ENCODE measurements around the gene YTHDF1.

YTHDF1 gene

DNA sequence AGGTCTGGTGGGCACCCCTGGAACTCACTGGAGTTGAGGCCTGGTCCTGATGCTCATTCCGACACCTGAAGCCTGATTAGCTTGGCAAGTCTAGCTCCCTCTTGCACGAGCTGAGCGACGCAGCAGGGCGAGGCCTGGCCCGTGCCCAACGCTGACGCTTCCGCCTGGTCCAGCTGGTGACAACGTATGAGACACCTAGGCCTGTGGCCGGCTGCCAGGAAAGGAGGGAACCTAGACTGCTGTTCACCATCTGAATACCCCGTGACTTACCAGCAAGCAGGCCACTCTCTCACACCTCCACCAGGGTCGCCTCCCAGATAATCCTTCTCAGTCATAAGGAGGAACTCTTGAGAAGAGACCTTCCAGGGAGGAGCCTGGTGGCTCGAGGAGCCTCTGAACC lies 24.5 kb downstream of the YTHDF1 start:
- H4K20me1 ChIP-seq (ENCODE audit: insufficient read depth, low read length), result peaks cover 14% of the 10 kb centered on the region
- TF ChIP-seq, protein P1, sequence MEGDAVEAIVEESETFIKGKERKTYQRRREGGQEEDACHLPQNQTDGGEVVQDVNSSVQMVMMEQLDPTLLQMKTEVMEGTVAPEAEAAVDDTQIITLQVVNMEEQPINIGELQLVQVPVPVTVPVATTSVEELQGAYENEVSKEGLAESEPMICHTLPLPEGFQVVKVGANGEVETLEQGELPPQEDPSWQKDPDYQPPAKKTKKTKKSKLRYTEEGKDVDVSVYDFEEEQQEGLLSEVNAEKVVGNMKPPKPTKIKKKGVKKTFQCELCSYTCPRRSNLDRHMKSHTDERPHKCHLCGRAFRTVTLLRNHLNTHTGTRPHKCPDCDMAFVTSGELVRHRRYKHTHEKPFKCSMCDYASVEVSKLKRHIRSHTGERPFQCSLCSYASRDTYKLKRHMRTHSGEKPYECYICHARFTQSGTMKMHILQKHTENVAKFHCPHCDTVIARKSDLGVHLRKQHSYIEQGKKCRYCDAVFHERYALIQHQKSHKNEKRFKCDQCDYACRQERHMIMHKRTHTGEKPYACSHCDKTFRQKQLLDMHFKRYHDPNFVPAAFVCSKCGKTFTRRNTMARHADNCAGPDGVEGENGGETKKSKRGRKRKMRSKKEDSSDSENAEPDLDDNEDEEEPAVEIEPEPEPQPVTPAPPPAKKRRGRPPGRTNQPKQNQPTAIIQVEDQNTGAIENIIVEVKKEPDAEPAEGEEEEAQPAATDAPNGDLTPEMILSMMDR (IDR thresholded peaks at IDR 0.05; ENCODE audit: low read depth, low read length), result no peak
- no peak for TF ChIP-seq EZH2phosphoT487 (IDR thresholded peaks at IDR 0.05; ENCODE audit: low read depth)
- no peaks in the 10 kb centered on the region for H3K27me3 ChIP-seq (ENCODE audit: low read depth, low read length)
- no peaks in the 10 kb centered on the region for H3K9me3 ChIP-seq (ENCODE audit: insufficient read depth, low read length)
- H3K9ac ChIP-seq (ENCODE audit: low read length), result no peak overlapping the region
- H3K4me3 ChIP-seq (ENCODE audit: low read length), result no peak overlapping the region
- peaks cover 17% of the 10 kb centered on the region for H3K79me2 ChIP-seq (ENCODE audit: low read length)
- H3K36me3 ChIP-seq (replicated peaks; ENCODE audit: low read depth, low read length), result peaks cover 14% of the 10 kb centered on the region
- no peak overlapping the region for H2AFZ ChIP-seq (ENCODE audit: low read depth, low read length)
- H3K27ac ChIP-seq (ENCODE audit: low read length), result no peak overlapping the region
- H3K4me1 ChIP-seq (ENCODE audit: low read length), result no peaks in the 10 kb centered on the region
- H3K4me2 ChIP-seq (ENCODE audit: low read length), result no peak overlapping the region

DNA sequence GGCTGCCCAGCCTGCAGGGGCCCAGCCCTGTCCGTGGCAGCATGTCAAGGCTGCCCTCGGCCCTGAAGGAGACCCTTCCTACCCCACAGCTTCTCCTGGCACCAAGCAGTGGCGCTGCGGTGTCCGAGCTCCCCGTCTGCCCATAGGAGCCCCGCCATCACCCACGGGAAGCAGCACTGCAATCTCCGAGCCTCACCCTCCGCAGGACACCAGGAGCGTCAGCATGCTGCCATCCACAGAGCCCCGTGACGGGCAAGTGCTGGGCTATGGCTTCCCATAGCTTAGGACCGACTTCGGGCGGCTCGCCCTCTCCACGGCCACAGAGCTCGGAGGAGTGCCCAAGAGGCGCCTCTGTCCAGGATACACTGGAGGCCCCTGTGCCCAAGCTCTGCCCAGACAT lies 25.1 kb downstream of the YTHDF1 start:
- Histone ChIP-seq H3K4me2 (ENCODE audit: low read length) (no peak overlapping the region), H3K9ac (ENCODE audit: low read length) (no peak overlapping the region), H3K9me3 (ENCODE audit: insufficient read depth, low read length) (no peaks in the 10 kb centered on the region), H3K4me3 (ENCODE audit: low read length) (no peak overlapping the region), H3K4me1 (ENCODE audit: low read length) (no peaks in the 10 kb centered on the region), H4K20me1 (ENCODE audit: insufficient read depth, low read length) (peaks cover 11% of the 10 kb centered on the region), H3K36me3 (replicated peaks; ENCODE audit: low read depth, low read length) (peaks cover 11% of the 10 kb centered on the region), H3K27ac (ENCODE audit: low read length) (no peak overlapping the region), H2AFZ (ENCODE audit: low read depth, low read length) (no peak overlapping the region), H3K27me3 (ENCODE audit: low read depth, low read length) (no peaks in the 10 kb centered on the region), H3K79me2 (ENCODE audit: low read length) (peaks cover 11% of the 10 kb centered on the region)
- TF ChIP-seq, protein P1 (IDR thresholded peaks at IDR 0.05; ENCODE audit: low read depth, low read length), result no peak
- no peak for TF ChIP-seq EZH2phosphoT487 (IDR thresholded peaks at IDR 0.05; ENCODE audit: low read depth)

DNA sequence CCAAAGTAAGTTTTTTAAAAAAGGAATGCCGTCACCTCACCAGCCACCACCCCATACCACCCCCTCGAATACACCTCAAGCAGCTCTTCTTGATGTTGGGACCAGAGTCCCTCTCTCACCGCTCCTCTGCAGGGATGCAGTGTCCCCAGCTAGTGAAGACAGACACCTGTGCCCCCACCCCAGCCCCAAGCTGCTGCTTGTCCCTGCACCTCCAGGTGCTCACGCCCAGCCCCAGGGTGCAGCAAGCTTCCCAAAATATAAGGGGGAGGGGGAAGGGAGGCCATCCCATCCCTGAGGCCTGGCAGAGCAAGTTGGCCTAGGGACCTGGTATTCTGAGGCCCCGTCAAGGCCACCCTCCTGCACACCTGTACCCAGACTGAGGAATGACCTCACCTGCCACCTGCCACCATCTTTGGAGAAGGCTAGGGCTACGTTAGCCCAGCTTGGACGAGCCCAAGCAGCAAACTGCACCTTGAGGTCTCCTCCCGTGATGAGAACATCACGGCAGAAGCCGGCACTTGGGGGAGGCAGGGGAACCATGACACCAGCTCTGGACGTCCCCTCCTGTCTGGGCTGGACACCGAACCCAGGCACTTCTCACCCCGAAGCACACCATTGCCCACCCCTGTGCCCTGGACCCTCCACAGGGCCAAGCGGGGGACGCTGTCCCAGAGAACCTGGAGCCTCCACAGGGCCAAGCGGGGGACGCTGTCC lies 25.9 kb downstream of the YTHDF1 start:
- Histone ChIP-seq H3K27ac (ENCODE audit: low read length) (no peak overlapping the region), H4K20me1 (ENCODE audit: insufficient read depth, low read length) (peaks cover 9% of the 10 kb centered on the region), H3K79me2 (ENCODE audit: low read length) (peaks cover 5% of the 10 kb centered on the region), H3K9ac (ENCODE audit: low read length) (no peak overlapping the region), H3K4me3 (ENCODE audit: low read length) (no peak overlapping the region), H3K9me3 (ENCODE audit: insufficient read depth, low read length) (no peaks in the 10 kb centered on the region), H3K4me2 (ENCODE audit: low read length) (no peak overlapping the region), H3K36me3 (replicated peaks; ENCODE audit: low read depth, low read length) (peaks cover 3% of the 10 kb centered on the region), H3K27me3 (ENCODE audit: low read depth, low read length) (no peaks in the 10 kb centered on the region), H3K4me1 (ENCODE audit: low read length) (no peaks in the 10 kb centered on the region), H2AFZ (ENCODE audit: low read depth, low read length) (no peak overlapping the region)
- TF ChIP-seq EZH2phosphoT487 (IDR thresholded peaks at IDR 0.05; ENCODE audit: low read depth), result no peak
- TF ChIP-seq, protein P1 (IDR thresholded peaks at IDR 0.05; ENCODE audit: low read depth, low read length), result no peak

DNA sequence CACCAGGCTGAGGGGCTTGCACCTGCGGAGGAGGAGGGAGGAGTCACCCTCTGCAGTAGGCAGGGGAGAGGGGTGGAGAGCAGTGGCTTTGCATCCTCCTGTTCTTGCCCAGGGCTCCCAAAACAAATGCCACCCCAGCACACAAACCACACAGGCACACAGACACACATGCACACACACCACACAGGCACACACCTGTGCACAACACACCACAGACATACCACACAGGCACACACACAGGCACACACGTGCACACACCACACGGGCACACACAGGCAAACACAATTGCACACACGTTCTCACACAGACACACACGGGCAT lies 26.6 kb downstream of the YTHDF1 start:
- Histone ChIP-seq H3K79me2 (ENCODE audit: low read length) (peaks cover 5% of the 10 kb centered on the region), H3K36me3 (replicated peaks; ENCODE audit: low read depth, low read length) (no peaks in the 10 kb centered on the region), H2AFZ (ENCODE audit: low read depth, low read length) (no peak overlapping the region), H3K27me3 (ENCODE audit: low read depth, low read length) (no peaks in the 10 kb centered on the region), H4K20me1 (ENCODE audit: insufficient read depth, low read length) (peaks cover 6% of the 10 kb centered on the region; the same call in 1 of the 2 replicates), H3K4me2 (ENCODE audit: low read length) (no peak overlapping the region), H3K27ac (ENCODE audit: low read length) (no peak overlapping the region), H3K4me1 (ENCODE audit: low read length) (no peaks in the 10 kb centered on the region), H3K9ac (ENCODE audit: low read length) (no peak overlapping the region), H3K9me3 (ENCODE audit: insufficient read depth, low read length) (no peaks in the 10 kb centered on the region), H3K4me3 (ENCODE audit: low read length) (no peak overlapping the region)
- TF ChIP-seq, protein P1 (IDR thresholded peaks at IDR 0.05; ENCODE audit: low read depth, low read length), result no peak
- TF ChIP-seq EZH2phosphoT487 (IDR thresholded peaks at IDR 0.05; ENCODE audit: low read depth), result no peak

All from OCI-LY3 (cell line).